ENCODE data around the gene BTRC.
"Not testable (repeated sequence)": the region's sequence is repeated elsewhere in the genome, so short reads cannot be mapped to it uniquely, and the experiment has no call there.

BTRC gene

DNA sequence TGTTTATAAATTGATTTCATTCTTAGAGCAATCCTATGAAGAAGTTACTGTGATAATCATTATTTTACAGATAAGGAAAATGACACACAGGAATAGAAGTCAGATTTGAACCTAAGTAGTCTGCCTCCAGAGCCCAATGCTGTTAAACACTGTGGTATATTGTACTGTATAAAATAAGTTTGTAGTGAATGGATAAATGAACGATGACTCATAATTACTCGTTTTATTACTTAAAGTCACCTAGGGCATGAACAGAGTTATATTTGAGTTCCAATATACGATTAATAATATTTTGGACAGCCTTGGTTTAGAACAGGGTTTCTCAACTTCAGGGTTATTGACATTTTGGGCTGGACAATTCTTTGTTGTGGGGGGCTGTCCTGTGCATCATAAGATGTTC lies 7.8 kb upstream of the BTRC start:
- DNase-seq (ENCODE audit: low read depth in 2 of 2) = no peak

- DNase-seq (ENCODE audit: low read depth in 2 of 2) = no peak
Measured at GRCh38 chr10:101351017-101351416, 2.9 kb upstream of the BTRC start.

DNA sequence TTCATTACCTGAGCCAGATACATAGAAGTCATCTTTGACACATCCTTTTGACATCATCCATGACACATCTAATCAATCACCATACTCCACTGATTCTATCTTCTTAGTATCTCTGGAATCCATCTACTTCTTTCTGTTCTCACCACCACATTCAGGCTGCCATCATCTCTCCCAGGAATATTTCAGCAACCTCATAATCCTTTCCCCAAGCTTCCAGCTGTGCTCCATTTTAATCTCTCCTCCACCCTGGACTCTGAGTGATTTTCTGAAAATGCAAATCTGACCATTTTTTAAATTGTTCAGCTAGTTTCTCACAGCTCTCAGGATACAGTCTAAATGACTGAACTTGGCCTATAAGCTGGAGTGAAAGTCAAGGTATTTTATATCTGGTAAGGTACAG lies 2.5 kb upstream of the BTRC start:
- DNase-seq (ENCODE audit: low read depth in 2 of 2) = no peak

DNA sequence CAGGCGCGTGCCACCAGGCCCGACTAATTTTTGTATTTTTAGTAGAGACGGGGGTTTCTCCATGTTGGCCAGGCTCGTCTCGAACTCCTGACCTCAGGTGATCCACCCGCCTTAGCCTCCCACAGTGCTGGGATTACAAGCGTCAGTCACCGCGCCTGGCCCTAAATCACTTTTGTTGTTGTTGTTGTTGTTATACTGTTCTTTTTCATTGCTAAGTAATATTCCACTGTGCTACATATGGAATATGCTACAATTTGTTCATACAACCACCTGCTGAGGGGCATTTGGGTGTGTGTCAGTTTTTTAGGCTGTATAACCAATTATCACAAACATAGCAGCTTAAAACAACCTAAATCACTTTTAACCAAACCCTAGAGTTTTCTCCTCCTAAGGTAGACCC lies 1.1 kb upstream of the BTRC start:
- DNase-seq (ENCODE audit: low read depth in 2 of 2) = not testable (repeated sequence)

GRCh38 chr10:101354328-101355071 lies 535 bp downstream of the BTRC start:
- peak; percentile 15 to 19 for DNase-seq (ENCODE audit: low read depth in 2 of 2)

GRCh38 chr10:101355072-101355706 lies 1.2 kb downstream of the BTRC start:
- no peak for DNase-seq (ENCODE audit: low read depth in 2 of 2)

DNA sequence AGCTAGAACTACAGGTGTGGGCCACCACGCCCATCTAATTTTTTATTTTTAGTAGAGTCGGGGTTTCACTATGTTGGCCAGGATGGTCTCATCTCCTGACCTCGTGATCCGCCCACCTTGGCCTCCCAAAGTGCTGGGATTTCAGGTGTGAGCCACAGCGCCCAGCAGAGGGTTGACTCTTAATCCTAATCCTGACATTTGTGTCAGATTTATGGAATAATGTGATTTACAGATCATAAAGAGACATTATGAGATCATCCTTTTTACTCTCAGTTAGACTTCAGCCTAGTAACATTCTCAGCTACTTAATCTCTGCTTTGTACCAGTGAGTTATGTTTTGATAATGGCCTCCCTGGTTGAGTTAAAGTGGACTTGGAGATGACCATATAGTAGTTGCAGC lies 2.2 kb downstream of the BTRC start:
- DNase-seq (ENCODE audit: low read depth in 2 of 2) = no peak

GRCh38 chr10:101357958-101358357 lies 4.0 kb downstream of the BTRC start:
- no peak for DNase-seq (ENCODE audit: low read depth in 2 of 2)

- no peak for DNase-seq (ENCODE audit: low read depth in 2 of 2)
Measured at GRCh38 chr10:101358706-101359300, 4.8 kb downstream of the BTRC start.

DNA sequence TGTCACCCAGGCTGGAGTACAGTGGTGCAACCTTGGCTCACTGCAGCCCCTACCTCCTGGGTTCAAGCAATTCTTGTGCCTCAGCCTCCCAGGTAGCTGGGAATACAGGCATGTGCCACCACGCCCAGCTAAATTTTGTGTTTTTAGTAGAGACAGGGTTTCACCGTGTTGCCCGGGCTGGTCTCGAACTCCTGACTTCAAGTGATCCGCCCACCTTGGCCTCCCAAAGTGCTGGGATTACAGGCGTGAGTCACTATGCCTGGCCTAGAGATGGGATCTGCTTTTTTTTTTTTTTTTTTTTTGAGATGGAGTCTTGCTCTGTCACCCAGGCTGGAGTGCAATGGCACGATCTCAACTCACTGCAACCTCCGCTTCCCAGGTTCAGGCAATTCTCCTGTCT lies 6.1 kb downstream of the BTRC start:
- not testable (repeated sequence) for DNase-seq (ENCODE audit: low read depth in 2 of 2)

DNA sequence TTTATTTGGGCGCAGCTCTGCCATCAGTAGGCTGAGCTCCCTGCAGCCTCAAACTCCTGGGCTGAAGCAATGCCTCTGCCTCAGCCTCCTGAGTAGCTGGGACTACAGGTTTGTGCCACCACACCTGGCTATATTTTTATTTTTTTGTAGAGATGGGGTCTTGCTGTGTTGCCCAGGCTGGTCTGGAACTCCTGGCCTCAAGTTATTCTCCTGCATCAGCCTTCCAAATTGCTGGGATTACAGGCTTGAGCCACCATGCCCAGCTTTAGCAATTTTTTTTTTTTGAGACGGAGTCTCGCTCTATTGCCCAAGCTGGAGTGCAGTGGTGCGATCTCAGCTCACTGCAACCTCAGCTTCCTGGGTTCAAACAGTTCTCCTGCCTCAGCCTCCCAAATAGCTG lies 6.9 kb downstream of the BTRC start:
- not testable (repeated sequence) for DNase-seq (ENCODE audit: low read depth in 2 of 2)

DNA sequence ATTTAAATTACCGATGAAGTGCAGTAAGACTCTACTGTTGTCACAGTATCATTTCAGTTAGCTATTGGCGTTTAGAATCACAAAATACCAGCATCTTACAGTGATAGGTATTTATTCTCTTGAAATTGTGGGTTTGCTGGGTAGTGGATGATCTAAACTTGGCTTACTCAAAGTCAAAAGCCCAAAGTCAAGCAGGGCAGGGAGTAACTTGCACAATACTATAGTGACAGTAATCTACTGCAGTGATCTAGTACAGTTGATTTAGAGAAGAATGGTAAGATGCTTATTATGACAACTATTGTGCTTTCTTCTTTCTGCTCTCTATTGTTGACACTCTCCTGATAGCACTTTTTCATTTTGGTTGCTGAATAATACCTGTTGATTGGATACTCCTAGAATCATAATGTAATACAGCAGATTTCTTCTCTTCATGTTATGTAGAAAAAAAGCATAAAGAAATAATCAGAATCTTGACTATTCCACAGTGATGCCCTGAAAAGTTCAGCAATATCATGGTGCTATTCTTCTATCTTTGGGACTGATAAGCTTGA lies 10.0 kb downstream of the BTRC start:
- DNase-seq (ENCODE audit: low read depth in 2 of 2) = no peak

- DNase-seq (ENCODE audit: low read depth in 2 of 2) = no peak
Measured at GRCh38 chr10:101364721-101365120, 10.8 kb downstream of the BTRC start.

DNA sequence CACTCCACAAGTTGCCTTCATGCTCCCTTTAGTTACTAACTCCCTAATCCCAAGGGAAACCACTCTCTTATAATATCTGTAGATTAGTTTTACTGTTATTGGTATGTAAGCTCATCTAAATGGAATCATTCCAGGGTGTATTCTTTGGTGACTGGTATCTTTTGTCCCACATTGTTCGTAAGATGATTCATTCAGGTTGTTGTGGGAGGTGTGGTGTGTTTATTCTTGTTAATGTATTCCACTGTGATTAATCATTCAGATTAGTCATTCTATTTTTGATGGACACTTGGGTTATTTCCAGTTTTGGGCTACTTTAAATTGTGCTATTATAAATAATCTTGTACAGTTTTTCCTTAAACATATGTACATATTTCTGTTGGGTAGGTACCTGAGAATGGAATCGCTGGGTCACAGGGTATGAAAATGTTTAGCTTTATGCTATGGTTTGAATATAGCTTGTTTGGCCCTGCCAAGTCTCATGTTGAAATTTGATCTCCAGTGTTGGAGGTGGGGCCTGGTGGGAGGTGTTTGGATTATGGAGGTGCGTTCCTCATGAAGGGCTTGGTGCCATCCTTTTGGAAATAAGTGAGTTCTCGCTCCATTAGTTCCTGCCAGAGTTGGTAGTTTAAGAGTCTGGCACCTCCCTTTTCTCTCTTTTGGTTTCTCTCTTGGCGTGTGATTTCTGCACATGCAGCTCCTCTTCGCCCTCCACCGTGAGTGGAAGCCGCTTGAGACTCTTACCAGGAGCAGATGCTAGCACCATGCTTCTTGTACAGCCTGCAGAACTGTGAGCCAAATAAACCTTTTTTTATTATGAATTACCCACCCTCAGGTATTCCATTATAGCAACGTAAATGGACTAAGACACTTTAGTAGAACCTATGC lies 13.8 kb downstream of the BTRC start:
- no peak for DNase-seq (ENCODE audit: low read depth in 2 of 2)

GRCh38 chr10:101373063-101373462 lies 19.1 kb downstream of the BTRC start:
- no peak for DNase-seq (ENCODE audit: low read depth in 2 of 2)

GRCh38 chr10:101373993-101374392 lies 20.0 kb downstream of the BTRC start:
- not testable (repeated sequence) for DNase-seq (ENCODE audit: low read depth in 2 of 2)

DNA sequence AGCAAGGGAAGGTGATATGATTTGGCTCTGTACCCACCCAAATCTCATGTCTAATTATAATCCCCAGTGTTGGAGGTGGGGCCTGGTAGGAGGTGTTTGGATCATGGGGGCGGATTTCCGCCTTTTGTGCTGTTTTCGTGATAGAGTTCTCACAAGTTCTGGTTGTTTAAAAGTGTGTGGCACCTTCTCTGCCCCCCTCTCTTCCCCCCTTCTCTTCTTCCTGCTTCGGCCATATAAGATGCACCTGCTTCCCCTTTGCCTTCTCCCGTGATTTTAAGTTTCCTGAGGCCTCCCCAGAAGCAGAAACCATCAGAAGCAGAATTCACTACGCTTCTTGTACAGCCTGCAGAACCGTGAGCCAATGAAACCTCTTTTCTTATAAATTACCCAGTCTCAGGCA lies 21.1 kb downstream of the BTRC start:
- DNase-seq (ENCODE audit: low read depth in 2 of 2) = no peak

DNA sequence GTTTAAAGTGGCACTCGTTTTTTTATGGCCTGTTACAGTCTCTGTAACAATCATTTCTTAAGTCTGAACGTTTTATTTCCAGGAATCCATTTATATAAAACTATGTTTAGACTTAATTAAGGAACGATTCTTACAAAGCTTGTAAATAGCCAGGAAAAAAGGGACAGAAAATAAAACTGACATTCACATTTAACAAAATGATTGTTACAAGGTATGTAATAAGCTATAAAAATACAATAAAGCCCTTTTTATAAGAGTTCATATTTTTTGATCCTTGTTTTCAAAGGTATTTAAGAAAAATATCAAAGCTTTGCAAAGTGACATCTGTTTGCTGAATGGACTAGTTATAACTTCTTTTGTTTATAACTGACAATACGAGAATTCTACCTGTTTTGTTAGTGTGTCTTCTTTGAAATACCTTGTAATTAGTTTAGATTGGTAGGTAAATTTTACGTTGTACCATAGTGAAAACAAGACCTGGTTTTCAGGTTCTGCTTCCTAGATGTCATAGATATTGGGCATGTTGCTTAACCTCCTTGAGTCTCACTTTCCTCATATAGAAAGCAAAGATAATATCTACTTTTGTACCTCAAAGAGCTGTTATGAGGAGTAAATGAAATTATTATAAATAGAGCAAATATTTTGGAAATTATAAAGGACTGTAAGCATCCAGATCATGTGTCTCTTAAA lies 25.8 kb downstream of the BTRC start:
- no peak for DNase-seq (ENCODE audit: low read depth in 2 of 2)

DNA sequence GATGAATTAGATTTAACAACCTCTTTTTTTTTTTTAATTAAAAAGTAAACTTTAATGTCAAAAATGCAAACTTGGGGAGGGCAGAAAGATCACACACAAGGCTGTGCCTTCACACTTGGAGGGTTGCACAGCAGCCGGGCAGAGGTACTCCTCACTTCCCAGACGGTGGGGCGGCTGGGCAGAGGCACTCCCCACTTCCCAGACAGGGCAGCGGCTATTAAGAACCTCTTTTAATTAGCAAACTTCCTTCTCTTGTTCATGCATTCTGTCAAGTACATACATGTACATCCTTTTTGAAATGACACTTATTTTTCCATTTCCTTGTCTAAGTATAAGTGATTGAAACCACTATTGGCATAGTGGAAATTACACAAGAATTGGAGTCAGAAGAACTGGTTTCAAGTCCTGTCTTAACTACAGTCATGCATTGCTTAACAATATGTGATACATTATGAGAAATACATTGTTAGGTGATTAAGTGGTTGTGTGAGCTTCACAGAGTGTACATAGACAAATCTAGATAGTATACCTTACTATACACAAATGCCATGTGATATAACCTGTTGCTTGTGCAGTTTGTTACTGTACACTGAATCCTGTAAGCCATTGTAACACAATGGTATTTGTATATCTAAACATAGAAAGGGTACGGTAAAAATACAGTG lies 26.5 kb downstream of the BTRC start:
- DNase-seq (ENCODE audit: low read depth in 2 of 2) = no peak

DNA sequence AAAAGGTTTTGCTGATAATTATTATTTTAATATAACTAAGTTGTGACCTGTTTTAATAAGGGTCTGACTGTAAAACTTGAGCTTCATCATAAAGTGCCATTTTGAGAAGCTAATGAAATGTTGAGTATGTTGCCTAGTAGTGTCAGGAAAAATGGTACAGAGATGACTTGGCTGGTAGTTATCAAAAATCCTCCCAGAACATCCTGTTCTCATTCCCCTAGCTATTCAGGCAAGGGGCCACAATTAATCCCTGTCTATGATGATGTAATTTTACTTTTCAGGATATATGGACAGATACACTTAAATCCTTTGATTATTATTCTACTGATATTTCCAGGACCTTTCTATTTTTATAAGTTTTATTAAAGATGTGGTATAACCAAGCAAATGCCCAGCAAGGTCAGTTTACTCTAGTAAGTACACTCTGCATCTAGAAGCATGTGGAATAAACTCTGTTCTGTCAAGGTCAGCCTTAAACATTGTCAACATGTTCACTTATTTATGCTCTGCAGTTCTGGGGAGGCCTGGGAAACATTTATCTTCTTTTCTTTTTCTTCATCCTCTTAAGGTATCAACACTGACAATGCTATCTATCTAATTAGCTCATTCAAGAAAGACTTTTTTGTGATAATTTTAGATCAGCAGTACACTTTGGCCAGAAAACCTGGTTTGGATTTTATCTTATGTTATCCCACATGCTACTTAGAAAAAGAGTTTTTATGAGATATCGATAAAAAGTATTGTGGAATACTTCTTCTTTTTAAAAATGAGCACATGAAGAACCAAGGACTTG lies 32.1 kb downstream of the BTRC start:
- no peak for DNase-seq (ENCODE audit: low read depth in 2 of 2)

Data from activated CD4-positive, alpha-beta T cell treated with anti-CD3 and anti-CD28 coated beads for 24 hours (primary cell).